GM12878 (cell line): Measurements from ENCODE around the gene NADSYN1. TPM values are rescaled to one million over a fixed set of nuclear protein-coding genes. Genes with fewer than 3 reads are reported as not detected.

Source experiments
- ATAC-seq: fragments of 200-7000 bp; cut with Tn5 transposase; 3 replicates; pipeline ENCODE4 v1.9.1; 2020; ENCODE audit warnings: mild to moderate bottlenecking, moderate library complexity
- BruUV-seq: library from RNA; stranded (reverse); fragments of 400-500 nt; replicated peaks from 2 replicates; lab custom pipeline; 2021; lab: Mats Ljungman, UMichigan
- CTCF ChIA-PET: fragments of 300-600 bp; sonication (Branson Sonifier 250); formaldehyde crosslinking; extraction: SDS; loops from one replicate; lab custom pipeline; 2021; ENCODE audit warnings: inconsistent platforms; lab: Yijun Ruan, JAX
- POLR2A ChIA-PET: fragments of 350-600 bp; formaldehyde crosslinking; extraction: SDS; loops from one replicate; lab custom pipeline; 2021; ENCODE audit warnings: inconsistent platforms; lab: Charles Lee
- RAD21 ChIA-PET: fragments of 300-600 bp; sonication (Branson Sonifier 250); formaldehyde crosslinking; loops from one replicate; lab custom pipeline; 2023; ENCODE audit warnings: antibody characterized with exemption; ENCODE audit not compliant: unreplicated experiment; lab: Charles Lee
- SMC1A ChIA-PET: fragments of 300-600 bp; sonication (Branson Sonifier 250); formaldehyde crosslinking; loops from one replicate; lab custom pipeline; 2023; ENCODE audit not compliant: unreplicated experiment, uncharacterized antibody; lab: Charles Lee
- DNase-seq: peaks from one replicate; pipeline ENCODE4 v3.0.0-alpha.2; 2011; ENCODE audit warnings: low read depth, low spot score
- FAIRE-seq: peaks from 3 replicates; lab custom pipeline; 2011; peaks lifted over from hg19 to GRCh38; lab: Jason Lieb, UNC
- H2AFZ ChIP-seq: 2 replicates; pipeline ENCODE4 v1.6.0; 2011; ENCODE audit warnings: low read depth, low read length, control low read depth; ENCODE audit not compliant: control insufficient read depth
- H3K27ac ChIP-seq: 2 replicates; pipeline ENCODE4 v1.5.1; 2011; ENCODE audit warnings: control low read depth; ENCODE audit not compliant: control insufficient read depth, insufficient read depth
- H3K27me3 ChIP-seq, 2 experiments: replicated peaks in 1 of 2; 2 replicates each; pipeline versions ENCODE4 v1.6.0 to v1.6.1; 2011; ENCODE audit warnings: low read length in 1 of 2; ENCODE audit not compliant: control insufficient read depth in 2 of 2, insufficient read depth in 2 of 2
- H3K36me3 ChIP-seq, 2 experiments: 2 replicates each; pipeline ENCODE4 v1.5.1; 2011; ENCODE audit warnings: low read length in 1 of 2; ENCODE audit not compliant: control insufficient read depth in 2 of 2, insufficient read depth in 2 of 2
- H3K4me1 ChIP-seq: 2 replicates; pipeline ENCODE4 v1.6.1; 2011; ENCODE audit warnings: mild to moderate bottlenecking, low read length, moderate library complexity, mixed read lengths; ENCODE audit not compliant: control insufficient read depth, insufficient read depth
- H3K4me2 ChIP-seq: 2 replicates; pipeline ENCODE4 v1.6.0; 2011; ENCODE audit warnings: control low read depth; ENCODE audit not compliant: control insufficient read depth, insufficient read depth
- H3K4me3 ChIP-seq: fragments of 200-600 bp; sonication (generic); 2 replicates; pipeline ENCODE4 v1.5.1; 2016
- H3K79me2 ChIP-seq: 2 replicates; pipeline ENCODE4 v1.6.0; 2011; ENCODE audit warnings: low read length; ENCODE audit not compliant: control insufficient read depth, insufficient read depth
- H3K9ac ChIP-seq: 2 replicates; pipeline ENCODE4 v1.8.0; 2011; ENCODE audit warnings: low read length, control low read depth, mixed read lengths; ENCODE audit not compliant: control insufficient read depth, insufficient read depth
- H3K9me3 ChIP-seq: replicated peaks from 3 replicates; pipeline ENCODE4 v1.5.1; 2011; ENCODE audit warnings: mild to moderate bottlenecking, low read length; ENCODE audit not compliant: control insufficient read depth, insufficient read depth
- H4K20me1 ChIP-seq: 2 replicates; pipeline ENCODE4 v1.6.0; 2011; ENCODE audit not compliant: control insufficient read depth, insufficient read depth
- BHLHE40 ChIP-seq, 2 experiments: fragments of 450-650 bp in 1 of 2; IDR thresholded peaks; 2 replicates each; pipeline ENCODE4 v1.6.1; 2011 to 2017; ENCODE audit warnings: low read depth in 2 of 2, borderline replicate concordance in 1 of 2, improper control_type of control experiment in 1 of 2, low read length in 1 of 2, mild to moderate bottlenecking in 1 of 2
- CBFB ChIP-seq: IDR thresholded peaks from 2 replicates; pipeline ENCODE4 v1.6.1; 2016; ENCODE audit warnings: antibody characterized with exemption, low read depth
- CBX5 ChIP-seq: sonication (generic); IDR thresholded peaks from 2 replicates; pipeline ENCODE4 v1.6.1; 2016; ENCODE audit warnings: low read depth, moderate library complexity, mild to moderate bottlenecking, inconsistent platforms
- HDGF ChIP-seq: fragments of 450-650 bp; IDR thresholded peaks from 2 replicates; pipeline ENCODE4 v1.6.1; 2016; ENCODE audit warnings: antibody characterized with exemption
- HSF1 ChIP-seq: fragments of 150-350 bp; IDR thresholded peaks from 2 replicates; pipeline ENCODE4 v1.6.1; 2014; ENCODE audit warnings: mild to moderate bottlenecking, low read depth, low read length
- KAT2A ChIP-seq: conservative IDR thresholded peaks from 2 replicates; pipeline ENCODE4 v1.6.1; 2011; ENCODE audit warnings: low read depth, low read length; ENCODE audit not compliant: control insufficient read depth
- KLF5 ChIP-seq: fragments of 450-650 bp; IDR thresholded peaks from 2 replicates; pipeline ENCODE4 v1.6.1; 2014; ENCODE audit warnings: mild to moderate bottlenecking; ENCODE audit not compliant: partially characterized antibody
- NFIC ChIP-seq: IDR thresholded peaks from 2 replicates; pipeline ENCODE4 v1.6.1; 2012; ENCODE audit warnings: low read depth, mild to moderate bottlenecking, inconsistent platforms, low read length, moderate library complexity
- NFYA ChIP-seq: IDR thresholded peaks from 2 replicates; pipeline ENCODE4 v1.6.1; 2011; ENCODE audit warnings: low read depth, mild to moderate bottlenecking, low read length, improper control_type of control experiment, borderline replicate concordance
- NFYB ChIP-seq: IDR thresholded peaks from 2 replicates; pipeline ENCODE4 v1.6.1; 2011; ENCODE audit warnings: low read depth, mild to moderate bottlenecking, low read length, improper control_type of control experiment, moderate library complexity; ENCODE audit not compliant: insufficient read depth
- SREBF2 ChIP-seq: IDR thresholded peaks from 2 replicates; pipeline ENCODE4 v1.6.1; 2012; ENCODE audit warnings: mild to moderate bottlenecking, low read length
- STAT3 ChIP-seq: IDR thresholded peaks from 2 replicates; pipeline ENCODE4 v1.6.1; 2011; ENCODE audit warnings: low read depth, low read length, improper control_type of control experiment
- ZBTB40 ChIP-seq: fragments of 450-650 bp; IDR thresholded peaks from 2 replicates; pipeline ENCODE4 v1.6.1; 2016; ENCODE audit warnings: mild to moderate bottlenecking, moderate library complexity, borderline replicate concordance
- WGBS: methylation state at CpG from one replicate; pipeline ENCODE4 v1.1.6; 2016; ENCODE audit warnings: low lambda C conversion rate; ENCODE audit not compliant: insufficient replicate concordance, insufficient coverage; ENCODE audit errors: missing lambda C conversion rate; 5-methylcytosine and 5-hydroxymethylcytosine counted together
- in situ Hi-C: fragments of 300-500 bp; cut with MboI; formaldehyde crosslinking; loops from 9 replicates; pipeline ENCODE4 v1.14.3; 2018; ENCODE audit warnings: mixed read lengths
- intact Hi-C: fragments of 100-400 bp; cut with micrococcal nuclease; formaldehyde crosslinking; loops from one replicate; pipeline ENCODE4 v1.14.2; 2022; ENCODE audit not compliant: unreplicated experiment
- polyA plus RNA-seq, 11 experiments: library from polyadenylated mRNA; depleted of rRNA in 4 of 11; unstranded in 6 of 11; stranded (reverse) in 5 of 11; fragments of >200 nt; fragmentation: Nextera tagmentation in 4 of 11; fragmentation: Illumina TruSeq in 1 of 11; extraction: Ambion mirVana in 4 of 11; extraction: Trizol in 1 of 11; gene quantifications; 1 replicate in 1 of 11; 2 replicates in 10 of 11; pipeline versions ENCODE4 v1.2.1 to v1.2.3, GENCODE V29; 2011 to 2016; ENCODE audit warnings: inconsistent platforms in 2 of 11, missing spikeins in 2 of 11, low read depth in 1 of 11
- total RNA-seq, 4 experiments: library from RNA; depleted of rRNA in 3 of 4; stranded (reverse); fragments of >200 nt in 3 of 4; fragmentation: Illumina TruSeq in 1 of 4; extraction: Trizol in 1 of 4; gene quantifications; 2 replicates each; pipeline versions ENCODE4 v1.2.1 to v1.2.3, GENCODE V29; 2013 to 2021
- TF ChIP-seq, protein P1 (sequence below): fragments of 450-650 bp; IDR thresholded peaks from 2 replicates; pipeline ENCODE4 v1.6.1; 2016; ENCODE audit warnings: mild to moderate bottlenecking

The NADSYN1 gene
- total and polyA plus RNA-seq, 10 of the 15 experiments (the other 5 are each of a cell fraction or from before 2014, with no cell fraction given) = 12.2 to 90.2 (median 69.5) TPM

- no peak for TF ChIP-seq HSF1
- TF ChIP-seq CBX5 = no peak
- no peak for TF ChIP-seq KAT2A
Measured at GRCh38 chr11:71456831-71457230, 3.8 kb downstream of the NADSYN1 start (continued).

- BruUV-seq = no TSS peak
- FAIRE-seq = no peak
- ChIA-PET CTCF (interaction anchor here (0.5 kb wide), 1 partner anchor 1515 kb away, joined by 3 read pairs; no protein-coding TSS in a partner anchor), POLR2A (no interaction called here), SMC1A (no interaction called here), RAD21 (no interaction called here)
- H3K27me3 ChIP-seq = no peaks in the 10 kb centered on the region
- DNase-seq = no peak
- no peak overlapping the region for H3K4me3 ChIP-seq
- no peak overlapping the region for H3K27ac ChIP-seq
- no peaks in the 10 kb centered on the region for H3K4me1 ChIP-seq
- H3K9ac ChIP-seq = no peak overlapping the region
- 95% methylated on average over 26 of the region's 26 CpGs for WGBS
- H4K20me1 ChIP-seq = no peaks in the 10 kb centered on the region
- H3K36me3 ChIP-seq = peaks cover 27 to 30% of the 10 kb centered on the region in 2 experiments
- in situ Hi-C loops (no loop called here), intact Hi-C loops (no loop called here)
- H3K79me2 ChIP-seq = peaks cover 21% of the 10 kb centered on the region
- no peak overlapping the region for H2AFZ ChIP-seq
- no peak overlapping the region for H3K4me2 ChIP-seq
- no peak for ATAC-seq
- no peaks in the 10 kb centered on the region for H3K9me3 ChIP-seq
- TF ChIP-seq, protein P1, sequence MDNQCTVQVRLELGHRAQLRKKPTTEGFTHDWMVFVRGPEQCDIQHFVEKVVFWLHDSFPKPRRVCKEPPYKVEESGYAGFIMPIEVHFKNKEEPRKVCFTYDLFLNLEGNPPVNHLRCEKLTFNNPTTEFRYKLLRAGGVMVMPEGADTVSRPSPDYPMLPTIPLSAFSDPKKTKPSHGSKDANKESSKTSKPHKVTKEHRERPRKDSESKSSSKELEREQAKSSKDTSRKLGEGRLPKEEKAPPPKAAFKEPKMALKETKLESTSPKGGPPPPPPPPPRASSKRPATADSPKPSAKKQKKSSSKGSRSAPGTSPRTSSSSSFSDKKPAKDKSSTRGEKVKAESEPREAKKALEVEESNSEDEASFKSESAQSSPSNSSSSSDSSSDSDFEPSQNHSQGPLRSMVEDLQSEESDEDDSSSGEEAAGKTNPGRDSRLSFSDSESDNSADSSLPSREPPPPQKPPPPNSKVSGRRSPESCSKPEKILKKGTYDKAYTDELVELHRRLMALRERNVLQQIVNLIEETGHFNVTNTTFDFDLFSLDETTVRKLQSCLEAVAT = no peak
- TF ChIP-seq NFIC (no peak), NFYB (no peak), KLF5 (no peak), BHLHE40 (IDR thresholded peaks at IDR 0.05; ENCODE audit: borderline replicate concordance in 1 of 2, low read depth in 2 of 2, low read length in 1 of 2) (no peak), ZBTB40 (no peak), HDGF (no peak), SREBF2 (no peak), NFYA (no peak), STAT3 (no peak), CBFB (no peak)
Measured at GRCh38 chr11:71458146-71459070, 5.4 kb downstream of the NADSYN1 start.
